ENCODE data around the gene PLXNA4.

DNA sequence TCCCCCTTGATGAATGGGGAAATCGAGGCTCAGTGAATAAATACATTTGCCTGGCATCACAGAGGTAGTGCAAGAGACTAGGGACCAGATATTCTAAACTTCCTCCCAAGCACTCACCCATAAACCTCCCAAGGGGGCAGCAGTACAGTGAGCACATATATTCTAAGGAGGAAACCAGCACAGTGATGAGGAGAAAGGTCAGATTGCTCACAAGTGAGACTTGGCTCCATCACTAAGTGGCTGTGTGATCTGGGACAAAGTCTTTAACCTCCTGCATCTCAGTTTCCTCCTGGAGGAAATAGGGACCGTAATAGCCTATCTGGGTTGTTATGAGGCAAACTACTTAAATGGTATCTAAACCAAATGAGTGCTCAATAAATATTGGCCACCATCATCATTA is 4.3 kb downstream of the PLXNA4 start:
- TF ChIP-seq, protein P1, sequence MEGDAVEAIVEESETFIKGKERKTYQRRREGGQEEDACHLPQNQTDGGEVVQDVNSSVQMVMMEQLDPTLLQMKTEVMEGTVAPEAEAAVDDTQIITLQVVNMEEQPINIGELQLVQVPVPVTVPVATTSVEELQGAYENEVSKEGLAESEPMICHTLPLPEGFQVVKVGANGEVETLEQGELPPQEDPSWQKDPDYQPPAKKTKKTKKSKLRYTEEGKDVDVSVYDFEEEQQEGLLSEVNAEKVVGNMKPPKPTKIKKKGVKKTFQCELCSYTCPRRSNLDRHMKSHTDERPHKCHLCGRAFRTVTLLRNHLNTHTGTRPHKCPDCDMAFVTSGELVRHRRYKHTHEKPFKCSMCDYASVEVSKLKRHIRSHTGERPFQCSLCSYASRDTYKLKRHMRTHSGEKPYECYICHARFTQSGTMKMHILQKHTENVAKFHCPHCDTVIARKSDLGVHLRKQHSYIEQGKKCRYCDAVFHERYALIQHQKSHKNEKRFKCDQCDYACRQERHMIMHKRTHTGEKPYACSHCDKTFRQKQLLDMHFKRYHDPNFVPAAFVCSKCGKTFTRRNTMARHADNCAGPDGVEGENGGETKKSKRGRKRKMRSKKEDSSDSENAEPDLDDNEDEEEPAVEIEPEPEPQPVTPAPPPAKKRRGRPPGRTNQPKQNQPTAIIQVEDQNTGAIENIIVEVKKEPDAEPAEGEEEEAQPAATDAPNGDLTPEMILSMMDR (conservative IDR thresholded peaks at IDR 0.05; ENCODE audit: low read depth in 2 of 2) = no peak
- TF ChIP-seq, protein P2, sequence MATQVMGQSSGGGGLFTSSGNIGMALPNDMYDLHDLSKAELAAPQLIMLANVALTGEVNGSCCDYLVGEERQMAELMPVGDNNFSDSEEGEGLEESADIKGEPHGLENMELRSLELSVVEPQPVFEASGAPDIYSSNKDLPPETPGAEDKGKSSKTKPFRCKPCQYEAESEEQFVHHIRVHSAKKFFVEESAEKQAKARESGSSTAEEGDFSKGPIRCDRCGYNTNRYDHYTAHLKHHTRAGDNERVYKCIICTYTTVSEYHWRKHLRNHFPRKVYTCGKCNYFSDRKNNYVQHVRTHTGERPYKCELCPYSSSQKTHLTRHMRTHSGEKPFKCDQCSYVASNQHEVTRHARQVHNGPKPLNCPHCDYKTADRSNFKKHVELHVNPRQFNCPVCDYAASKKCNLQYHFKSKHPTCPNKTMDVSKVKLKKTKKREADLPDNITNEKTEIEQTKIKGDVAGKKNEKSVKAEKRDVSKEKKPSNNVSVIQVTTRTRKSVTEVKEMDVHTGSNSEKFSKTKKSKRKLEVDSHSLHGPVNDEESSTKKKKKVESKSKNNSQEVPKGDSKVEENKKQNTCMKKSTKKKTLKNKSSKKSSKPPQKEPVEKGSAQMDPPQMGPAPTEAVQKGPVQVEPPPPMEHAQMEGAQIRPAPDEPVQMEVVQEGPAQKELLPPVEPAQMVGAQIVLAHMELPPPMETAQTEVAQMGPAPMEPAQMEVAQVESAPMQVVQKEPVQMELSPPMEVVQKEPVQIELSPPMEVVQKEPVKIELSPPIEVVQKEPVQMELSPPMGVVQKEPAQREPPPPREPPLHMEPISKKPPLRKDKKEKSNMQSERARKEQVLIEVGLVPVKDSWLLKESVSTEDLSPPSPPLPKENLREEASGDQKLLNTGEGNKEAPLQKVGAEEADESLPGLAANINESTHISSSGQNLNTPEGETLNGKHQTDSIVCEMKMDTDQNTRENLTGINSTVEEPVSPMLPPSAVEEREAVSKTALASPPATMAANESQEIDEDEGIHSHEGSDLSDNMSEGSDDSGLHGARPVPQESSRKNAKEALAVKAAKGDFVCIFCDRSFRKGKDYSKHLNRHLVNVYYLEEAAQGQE (IDR thresholded peaks at IDR 0.05; ENCODE audit: unreplicated experiment) = no peak
- no peak for TF ChIP-seq POLR2AphosphoS5 (IDR thresholded peaks at IDR 0.05; ENCODE audit: low read depth)
- TF ChIP-seq NANOG (IDR thresholded peaks at IDR 0.05; ENCODE audit: borderline replicate concordance) = no peak
- TF ChIP-seq EZH2phosphoT487 (IDR thresholded peaks at IDR 0.05; ENCODE audit: unreplicated experiment) = no peak

All from GM23338 (cell line).